ENCODE results near the gene SPINT4.
A peak's percentile ranks its signal among the peaks of the same experiment; 100 is the strongest.

The SPINT4 gene

GRCh38 chr20:45758096-45758495 is 35.9 kb downstream of the SPINT4 start:
- TF ChIP-seq TCF12 (IDR thresholded peaks at IDR 0.05; ENCODE audit: low read depth) (no peak), EGR1 (IDR thresholded peaks at IDR 0.05) (no peak), EP300 (IDR thresholded peaks at IDR 0.05; ENCODE audit: borderline replicate concordance) (no peak), MAX (IDR thresholded peaks at IDR 0.05) (no peak), TAF1 (IDR thresholded peaks at IDR 0.05; ENCODE audit: low read depth) (no peak), REST (IDR thresholded peaks at IDR 0.05; ENCODE audit: low read depth) (no peak), ZBTB7A (IDR thresholded peaks at IDR 0.05; ENCODE audit: low read depth) (no peak), FOXM1 (IDR thresholded peaks at IDR 0.05; ENCODE audit: borderline replicate concordance, low read depth) (no peak), CEBPB (IDR thresholded peaks at IDR 0.05) (no peak)

- TF ChIP-seq USF1 (IDR thresholded peaks at IDR 0.05) (no peak), TAF1 (IDR thresholded peaks at IDR 0.05; ENCODE audit: low read depth) (no peak), TCF12 (IDR thresholded peaks at IDR 0.05; ENCODE audit: low read depth) (no peak), EP300 (IDR thresholded peaks at IDR 0.05; ENCODE audit: borderline replicate concordance) (no peak), CEBPB (IDR thresholded peaks at IDR 0.05) (no peak), NFIC (IDR thresholded peaks at IDR 0.05) (no peak), REST (IDR thresholded peaks at IDR 0.05; ENCODE audit: low read depth) (no peak)
Observed at GRCh38 chr20:45765307-45765875, 43.2 kb downstream of the SPINT4 start.

- no peak for TF ChIP-seq CEBPB (IDR thresholded peaks at IDR 0.05)
- TF ChIP-seq NFIC (IDR thresholded peaks at IDR 0.05), result no peak
- no peak for TF ChIP-seq REST (IDR thresholded peaks at IDR 0.05; ENCODE audit: low read depth)
- no peak for TF ChIP-seq USF1 (IDR thresholded peaks at IDR 0.05)
- TF ChIP-seq TAF1 (IDR thresholded peaks at IDR 0.05; ENCODE audit: low read depth), result no peak
- no peak for TF ChIP-seq RAD21 (IDR thresholded peaks at IDR 0.05; ENCODE audit: low read depth)
- no peak for TF ChIP-seq CREB1 (IDR thresholded peaks at IDR 0.05; ENCODE audit: low read depth)
- TF ChIP-seq TEAD4 (IDR thresholded peaks at IDR 0.05), result no peak
- TF ChIP-seq TCF12 (IDR thresholded peaks at IDR 0.05; ENCODE audit: low read depth), result no peak
- TF ChIP-seq FOXM1 (IDR thresholded peaks at IDR 0.05; ENCODE audit: borderline replicate concordance, low read depth), result no peak
Observed at GRCh38 chr20:45765980-45766379, 43.8 kb downstream of the SPINT4 start.

GRCh38 chr20:45768479-45768878 is 46.3 kb downstream of the SPINT4 start:
- TF ChIP-seq NFIC (IDR thresholded peaks at IDR 0.05), result no peak

GRCh38 chr20:45771182-45771759 is 49.1 kb downstream of the SPINT4 start:
- TF ChIP-seq USF1 (IDR thresholded peaks at IDR 0.05), result peak; percentile 89
- TF ChIP-seq RAD21 (IDR thresholded peaks at IDR 0.05; ENCODE audit: low read depth), result peak; percentile 96
- TF ChIP-seq EP300 (IDR thresholded peaks at IDR 0.05; ENCODE audit: borderline replicate concordance), result no peak

Data from Ishikawa (cell line).